GM04503 (cell line): ENCODE data around the gene ZMIZ2.
A peak's percentile ranks its signal among the peaks of the same experiment; 100 is the strongest.
"Not testable (repeated sequence)": the region's sequence is repeated elsewhere in the genome, so short reads cannot be mapped to it uniquely, and the experiment has no call there.

Experiments used
- DNase-seq: peaks from one replicate; pipeline ENCODE4 v3.0.0-alpha.2; 2012; ENCODE audit warnings: low read depth

Gene ZMIZ2, protein sequence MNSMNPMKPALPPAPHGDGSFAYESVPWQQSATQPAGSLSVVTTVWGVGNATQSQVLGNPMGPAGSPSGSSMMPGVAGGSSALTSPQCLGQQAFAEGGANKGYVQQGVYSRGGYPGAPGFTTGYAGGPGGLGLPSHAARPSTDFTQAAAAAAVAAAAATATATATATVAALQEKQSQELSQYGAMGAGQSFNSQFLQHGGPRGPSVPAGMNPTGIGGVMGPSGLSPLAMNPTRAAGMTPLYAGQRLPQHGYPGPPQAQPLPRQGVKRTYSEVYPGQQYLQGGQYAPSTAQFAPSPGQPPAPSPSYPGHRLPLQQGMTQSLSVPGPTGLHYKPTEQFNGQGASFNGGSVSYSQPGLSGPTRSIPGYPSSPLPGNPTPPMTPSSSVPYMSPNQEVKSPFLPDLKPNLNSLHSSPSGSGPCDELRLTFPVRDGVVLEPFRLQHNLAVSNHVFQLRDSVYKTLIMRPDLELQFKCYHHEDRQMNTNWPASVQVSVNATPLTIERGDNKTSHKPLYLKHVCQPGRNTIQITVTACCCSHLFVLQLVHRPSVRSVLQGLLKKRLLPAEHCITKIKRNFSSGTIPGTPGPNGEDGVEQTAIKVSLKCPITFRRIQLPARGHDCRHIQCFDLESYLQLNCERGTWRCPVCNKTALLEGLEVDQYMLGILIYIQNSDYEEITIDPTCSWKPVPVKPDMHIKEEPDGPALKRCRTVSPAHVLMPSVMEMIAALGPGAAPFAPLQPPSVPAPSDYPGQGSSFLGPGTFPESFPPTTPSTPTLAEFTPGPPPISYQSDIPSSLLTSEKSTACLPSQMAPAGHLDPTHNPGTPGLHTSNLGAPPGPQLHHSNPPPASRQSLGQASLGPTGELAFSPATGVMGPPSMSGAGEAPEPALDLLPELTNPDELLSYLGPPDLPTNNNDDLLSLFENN

GRCh38 chr7:44748045-44748947 is at the start of gene ZMIZ2:
Gene ZMIZ2, plus strand, starts transcription at chr7:44748847. Its CDS starts 7,403 bp downstream, at chr7:44756250.
- peak; percentile 31 for DNase-seq

DNA sequence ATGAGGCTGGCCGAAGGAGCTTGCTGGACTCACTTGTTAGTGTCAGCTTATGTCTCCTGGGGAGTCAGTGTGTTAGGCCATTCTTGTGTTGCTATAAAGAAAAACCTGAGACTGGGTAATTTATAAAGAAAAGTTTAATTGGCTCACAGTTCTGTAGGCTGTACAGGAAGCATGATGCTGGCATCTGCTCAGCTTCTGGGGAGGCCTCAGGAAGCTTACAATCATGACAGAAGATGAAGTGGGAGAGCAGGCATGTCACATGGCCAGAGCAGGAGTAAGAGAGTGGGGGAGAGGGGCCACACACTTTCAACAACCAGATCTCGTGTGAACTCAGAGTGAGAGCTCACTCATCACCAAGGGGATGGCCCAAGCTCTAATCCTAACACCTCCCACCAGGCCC is 49.0 kb upstream of the ZMIZ2 start:
- not testable (repeated sequence) for DNase-seq

- no peak for DNase-seq
Measured at GRCh38 chr7:44700322-44700721, 48.3 kb upstream of the ZMIZ2 start.

DNA sequence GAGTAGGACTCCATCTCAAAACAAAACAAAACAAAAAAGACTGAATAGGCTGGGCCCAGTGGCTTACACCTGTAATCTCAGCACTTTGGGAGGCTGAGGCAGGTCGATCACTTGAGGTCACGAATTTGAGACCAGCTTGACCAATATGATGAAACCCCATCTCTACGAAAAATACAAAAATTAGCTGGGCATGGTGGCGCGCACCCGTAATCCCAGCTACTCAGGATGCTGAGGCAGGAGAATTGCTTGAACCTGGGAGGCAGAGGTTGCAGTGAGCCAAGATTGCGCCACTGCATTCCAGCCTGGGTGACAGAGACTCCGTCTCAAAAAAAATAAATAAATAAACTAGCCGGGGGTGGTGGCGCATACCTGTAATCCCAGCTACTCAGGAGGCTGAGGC is 45.3 kb upstream of the ZMIZ2 start:
- DNase-seq: not testable (repeated sequence)

GRCh38 chr7:44703921-44704320 is 44.7 kb upstream of the ZMIZ2 start:
- no peak for DNase-seq

GRCh38 chr7:44705434-44705833 is 43.2 kb upstream of the ZMIZ2 start:
- DNase-seq: no peak

GRCh38 chr7:44706788-44707557 is 41.7 kb upstream of the ZMIZ2 start:
- DNase-seq: no peak

DNA sequence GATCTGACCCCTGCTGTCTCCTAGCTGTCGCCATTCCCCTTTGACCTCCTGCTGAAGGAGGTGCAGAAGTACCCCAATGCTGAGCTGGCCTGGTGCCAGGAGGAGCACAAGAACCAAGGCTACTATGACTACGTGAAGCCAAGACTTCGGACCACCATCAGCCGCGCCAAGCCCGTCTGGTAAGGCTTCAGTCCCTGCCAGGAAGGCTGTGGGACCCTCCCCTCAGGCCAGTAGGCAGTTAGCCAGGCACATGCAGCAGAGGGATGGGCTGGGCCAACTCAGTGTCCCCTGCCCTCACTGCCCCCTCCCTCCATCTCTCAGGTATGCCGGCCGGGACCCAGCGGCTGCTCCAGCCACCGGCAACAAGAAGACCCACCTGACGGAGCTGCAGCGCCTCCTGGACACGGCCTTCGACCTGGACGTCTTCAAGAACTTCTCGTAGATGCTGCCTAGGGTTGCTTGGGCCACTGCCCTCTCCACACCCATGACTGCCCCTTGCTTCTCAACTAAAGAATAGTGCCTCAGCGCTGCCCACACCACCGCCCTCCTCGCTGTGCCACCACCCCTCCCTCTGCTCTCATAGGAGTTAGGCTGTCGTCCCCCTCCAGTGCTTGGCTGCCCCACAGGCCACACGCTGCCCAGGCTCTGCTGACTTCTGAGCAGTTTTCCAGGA is 41.0 kb upstream of the ZMIZ2 start:
- no peak for DNase-seq

- DNase-seq: no peak
Measured at GRCh38 chr7:44709011-44709915, 39.4 kb upstream of the ZMIZ2 start.

GRCh38 chr7:44709945-44710596 is 38.6 kb upstream of the ZMIZ2 start:
- no peak for DNase-seq

- no peak for DNase-seq
Measured at GRCh38 chr7:44711528-44711927, 37.1 kb upstream of the ZMIZ2 start.

DNA sequence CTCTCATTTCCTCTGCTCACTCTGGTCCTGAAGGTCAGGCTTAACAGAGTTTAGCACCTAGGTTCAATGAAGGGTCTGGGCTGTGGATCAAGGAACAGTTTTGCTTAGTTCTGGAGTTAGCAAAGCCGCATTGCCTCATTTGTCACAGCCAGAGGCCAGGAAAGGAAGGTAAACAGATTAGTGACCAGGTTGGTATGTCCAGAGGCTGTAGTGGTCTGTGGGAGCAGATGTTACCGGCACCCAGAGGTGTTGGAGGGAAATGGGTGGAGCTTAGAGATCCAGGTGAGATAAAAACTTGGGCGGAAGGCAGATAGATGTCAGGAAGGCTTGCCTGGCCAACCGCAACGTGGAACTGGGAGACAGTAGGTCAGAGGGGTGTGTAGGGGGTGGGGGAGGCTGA is 36.6 kb upstream of the ZMIZ2 start:
- no peak for DNase-seq

DNA sequence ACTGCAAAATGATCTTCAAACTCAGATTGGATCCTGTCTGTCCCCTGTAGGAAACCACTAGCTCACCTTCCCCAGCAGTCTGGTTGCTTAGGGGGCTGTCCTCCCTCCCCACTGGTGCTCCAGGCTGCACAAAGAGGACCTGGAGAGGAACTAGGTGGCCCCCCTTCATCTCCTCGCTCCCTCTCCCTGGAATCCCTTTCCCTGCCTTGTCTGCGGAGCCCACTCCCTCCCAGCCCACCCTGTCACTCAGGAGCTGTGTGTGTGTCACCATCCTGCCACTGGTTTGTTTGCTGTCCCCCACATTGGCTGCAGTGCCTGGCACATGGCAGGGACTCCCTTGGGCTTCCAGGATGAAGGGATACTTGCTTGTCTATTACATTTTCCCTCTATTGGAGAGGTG is 35.5 kb upstream of the ZMIZ2 start:
- DNase-seq: no peak

GRCh38 chr7:44713680-44714335 is 34.8 kb upstream of the ZMIZ2 start:
- no peak for DNase-seq

GRCh38 chr7:44716205-44716604 is 32.4 kb upstream of the ZMIZ2 start:
- DNase-seq: no peak

DNA sequence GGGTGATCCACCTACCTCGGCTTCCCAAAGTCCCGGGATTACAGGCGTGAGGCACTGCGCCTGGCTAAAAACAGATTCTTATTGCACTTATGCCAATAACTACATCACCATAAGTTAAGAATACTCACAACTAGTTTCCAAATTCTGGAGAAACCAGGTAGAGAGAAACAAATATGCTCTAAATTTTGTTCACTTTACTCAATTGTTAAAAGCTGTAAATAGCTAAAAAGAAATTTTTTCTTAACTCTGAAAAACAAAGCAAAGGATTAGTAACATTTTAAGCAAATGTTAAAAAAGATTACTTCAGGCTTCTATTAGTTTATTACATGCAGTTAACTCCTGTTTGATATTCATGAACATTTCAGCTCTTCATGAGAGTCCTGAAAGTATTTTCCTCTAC is 28.3 kb upstream of the ZMIZ2 start:
- DNase-seq: no peak

GRCh38 chr7:44724276-44724675 is 24.4 kb upstream of the ZMIZ2 start:
- DNase-seq: no peak

DNA sequence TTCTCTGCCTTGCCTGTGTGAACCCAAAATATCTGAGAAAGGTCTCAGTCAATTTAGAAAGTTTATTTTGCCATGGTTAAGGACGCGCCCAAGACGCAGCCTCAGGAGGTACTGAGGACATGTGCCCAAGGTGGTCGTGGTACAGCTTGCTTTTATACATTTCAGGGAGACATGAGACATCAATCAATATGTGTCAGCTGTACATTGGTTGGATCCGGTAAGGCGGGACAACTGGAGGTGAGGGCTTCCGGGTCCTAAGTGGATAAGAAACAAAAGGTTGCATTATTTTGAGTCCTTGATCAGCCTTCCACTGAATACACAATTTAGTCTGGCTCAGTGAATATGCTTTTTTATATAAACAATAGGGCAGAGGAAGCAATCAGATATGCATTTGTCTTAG is 22.4 kb upstream of the ZMIZ2 start:
- not testable (repeated sequence) for DNase-seq
